KG1 (cell line): ENCODE data around the gene APOBEC3G.

Source experiments
- DNase-seq: peaks from one replicate; lab custom pipeline; 2025; lab: John Stamatoyannopoulos, UW

The APOBEC3G gene

DNA sequence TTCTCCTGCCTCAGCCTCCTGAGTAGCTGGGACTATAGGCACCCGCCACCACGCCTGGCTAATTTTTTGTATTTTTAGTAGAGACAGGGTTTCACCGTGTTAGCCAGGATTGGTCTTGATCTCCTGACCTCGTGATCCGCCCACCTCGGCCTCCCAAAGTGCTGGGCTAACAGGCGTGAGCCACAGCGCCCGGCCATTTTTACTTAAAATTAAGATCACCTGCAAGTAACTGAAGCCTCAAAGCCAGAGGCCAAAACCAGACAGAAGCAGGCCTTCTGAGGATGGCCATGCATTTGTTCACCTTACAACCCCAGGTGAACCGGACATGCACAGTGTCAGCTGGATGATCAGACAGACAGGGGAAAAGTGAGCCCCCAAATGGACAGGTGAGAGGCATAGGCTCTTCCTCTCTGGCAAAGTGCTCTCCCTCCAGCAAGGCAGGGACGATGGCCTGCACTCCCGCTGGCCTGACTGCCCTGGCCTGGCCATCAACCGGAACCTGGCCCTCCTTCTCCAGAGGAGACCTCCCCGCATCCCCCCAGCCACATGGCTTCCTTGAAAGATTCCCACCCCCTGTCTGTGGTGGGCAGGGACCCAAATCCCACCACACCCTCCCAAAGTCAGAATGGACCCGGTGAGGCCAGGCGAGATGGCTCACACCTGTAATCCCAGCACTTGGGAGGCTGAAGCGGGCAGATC is 45.8 kb downstream of the APOBEC3G start:
- DNase-seq: no peak

DNA sequence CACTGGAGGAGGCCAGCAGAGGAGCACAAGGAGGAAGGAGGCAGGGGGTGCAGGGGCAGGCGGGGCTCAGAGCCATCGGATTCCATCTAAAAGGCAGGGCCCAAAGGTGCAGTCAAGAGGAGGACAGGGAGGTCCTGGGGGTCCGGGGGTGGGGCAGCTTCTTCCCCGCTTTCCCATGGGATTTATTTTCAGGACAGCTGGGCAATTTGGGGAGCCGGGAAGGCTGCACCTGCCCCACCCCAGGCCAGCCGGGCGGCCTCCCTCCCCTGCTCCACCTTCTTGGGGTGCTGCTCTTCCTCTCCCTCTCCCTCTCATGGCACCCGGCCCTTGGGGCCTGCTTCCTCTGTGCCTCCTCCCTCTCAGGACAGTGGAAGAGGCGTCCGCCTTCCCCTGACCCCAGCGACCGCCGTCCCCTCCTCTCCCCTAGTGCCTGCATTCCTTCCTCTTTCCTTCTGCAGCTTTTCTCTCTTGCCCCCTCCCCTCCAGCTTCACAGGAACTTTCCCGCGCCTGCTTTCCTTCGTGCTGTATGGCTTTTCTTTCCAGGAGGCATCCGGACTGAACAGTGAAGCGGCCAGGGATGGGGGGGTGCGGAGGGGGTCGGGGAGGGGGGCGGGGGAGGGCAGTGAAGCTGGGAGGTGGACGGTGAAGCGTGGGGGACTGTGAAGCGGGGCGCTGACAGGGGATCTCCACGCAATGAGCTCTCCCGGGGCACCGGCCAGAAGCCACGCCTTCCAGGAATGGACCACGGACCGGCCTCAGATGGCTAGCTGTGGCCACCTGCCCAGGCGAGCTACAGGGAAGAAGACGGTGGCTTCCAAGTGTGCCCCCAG is 46.9 kb downstream of the APOBEC3G start:
- DNase-seq: no peak

DNA sequence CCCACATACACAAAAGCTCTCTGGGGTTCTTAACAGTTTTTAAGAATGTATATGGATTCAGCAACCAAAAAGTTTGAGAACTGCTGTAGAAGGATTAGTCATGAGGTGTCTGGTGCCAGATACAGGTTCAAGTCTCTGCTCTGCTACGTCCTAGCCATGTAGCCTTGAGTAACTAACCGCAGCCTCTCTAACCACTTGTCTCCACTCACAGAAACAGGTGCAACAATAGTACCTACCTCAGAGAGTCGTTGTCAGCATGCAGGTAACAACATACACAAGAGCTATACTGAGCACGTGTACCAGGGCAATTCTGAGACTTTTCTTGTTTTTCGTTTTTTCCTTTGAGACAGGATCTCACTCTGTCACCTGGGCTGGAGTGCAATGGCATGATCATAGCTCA is 48.5 kb downstream of the APOBEC3G start:
- DNase-seq: no peak

DNA sequence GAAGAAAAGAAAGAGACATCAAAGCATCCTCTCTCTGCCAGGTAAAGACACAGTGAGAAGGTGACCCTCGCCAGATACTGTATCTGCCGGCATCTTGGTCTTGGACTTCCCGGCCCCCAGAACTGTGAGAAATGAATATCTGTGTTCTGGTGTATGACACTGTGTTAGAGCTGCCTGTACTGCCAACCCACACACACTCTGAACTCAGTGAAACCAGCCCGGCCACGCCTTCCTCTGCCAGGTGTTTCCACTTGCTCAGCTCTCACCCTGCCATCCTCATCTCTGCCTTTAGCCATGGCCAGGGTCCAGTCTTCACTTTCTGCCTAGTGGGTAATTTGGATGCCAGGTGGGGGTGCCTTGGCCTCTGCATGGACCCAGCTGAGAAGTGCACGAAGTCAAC is 51.4 kb downstream of the APOBEC3G start:
- DNase-seq: no peak

DNA sequence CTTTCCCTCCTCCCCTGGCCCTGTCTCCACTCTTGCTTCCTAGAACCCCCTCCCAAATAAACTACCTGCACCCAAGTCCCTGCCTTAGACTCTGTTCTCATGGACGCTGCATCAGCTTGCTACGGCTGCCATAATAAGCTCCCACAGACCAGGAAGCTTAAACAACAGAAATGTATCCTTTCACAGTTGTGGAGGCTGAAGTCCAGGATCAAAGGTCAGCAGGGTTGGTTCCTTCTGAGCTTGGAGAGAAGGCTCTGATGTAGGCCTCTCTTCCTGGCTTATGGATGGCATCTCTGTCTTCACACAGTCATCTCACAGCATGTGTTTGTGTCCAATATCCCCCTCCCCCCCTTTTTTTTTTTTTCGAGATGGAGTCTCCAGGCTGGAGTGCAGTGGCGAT is 52.0 kb downstream of the APOBEC3G start:
- no peak for DNase-seq

DNA sequence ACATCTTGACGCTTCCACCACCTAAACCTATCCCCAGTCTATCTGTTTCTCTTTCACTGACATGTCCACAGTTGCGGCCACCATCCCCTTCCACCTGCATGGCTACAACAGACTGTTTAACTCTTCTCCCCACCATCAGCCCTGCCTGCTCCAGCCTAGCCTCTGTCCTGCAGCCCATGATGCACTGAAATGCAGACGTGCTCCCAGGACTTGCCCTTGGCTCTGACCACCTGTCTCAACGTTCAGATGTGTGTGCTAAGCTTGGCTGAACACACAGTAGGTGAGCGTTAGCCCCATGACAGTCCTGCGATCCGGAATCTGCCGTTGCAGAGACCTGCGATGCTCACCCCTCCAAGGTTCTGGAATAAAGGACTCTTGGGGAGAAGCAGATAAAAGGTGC is 52.7 kb downstream of the APOBEC3G start:
- DNase-seq: no peak

DNA sequence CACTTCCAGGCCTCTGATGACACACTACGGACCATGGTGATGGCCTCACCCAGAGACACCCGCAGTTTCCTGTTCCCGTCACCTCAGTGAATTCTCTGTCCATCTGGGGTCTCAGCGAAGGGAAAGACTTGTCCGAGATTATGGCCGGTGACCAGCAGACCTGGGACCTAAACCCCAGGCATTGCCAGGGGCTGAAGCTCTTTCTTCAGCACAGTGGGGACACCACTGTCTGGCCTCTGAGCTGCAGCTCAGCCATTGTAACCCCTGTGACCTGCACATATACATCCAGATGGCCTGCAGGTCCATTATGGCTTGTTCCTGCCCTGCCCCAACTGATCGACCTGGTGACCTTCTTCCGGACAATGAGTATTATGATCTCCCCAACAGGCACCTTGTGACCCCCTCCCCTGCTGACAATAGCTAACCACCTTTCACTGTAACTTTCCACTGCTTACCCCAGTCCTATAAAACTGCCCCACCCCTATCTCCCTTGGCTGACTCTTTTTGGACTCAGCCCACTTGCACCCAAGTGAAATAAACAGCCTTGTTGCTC is 53.2 kb downstream of the APOBEC3G start:
- DNase-seq: no peak

DNA sequence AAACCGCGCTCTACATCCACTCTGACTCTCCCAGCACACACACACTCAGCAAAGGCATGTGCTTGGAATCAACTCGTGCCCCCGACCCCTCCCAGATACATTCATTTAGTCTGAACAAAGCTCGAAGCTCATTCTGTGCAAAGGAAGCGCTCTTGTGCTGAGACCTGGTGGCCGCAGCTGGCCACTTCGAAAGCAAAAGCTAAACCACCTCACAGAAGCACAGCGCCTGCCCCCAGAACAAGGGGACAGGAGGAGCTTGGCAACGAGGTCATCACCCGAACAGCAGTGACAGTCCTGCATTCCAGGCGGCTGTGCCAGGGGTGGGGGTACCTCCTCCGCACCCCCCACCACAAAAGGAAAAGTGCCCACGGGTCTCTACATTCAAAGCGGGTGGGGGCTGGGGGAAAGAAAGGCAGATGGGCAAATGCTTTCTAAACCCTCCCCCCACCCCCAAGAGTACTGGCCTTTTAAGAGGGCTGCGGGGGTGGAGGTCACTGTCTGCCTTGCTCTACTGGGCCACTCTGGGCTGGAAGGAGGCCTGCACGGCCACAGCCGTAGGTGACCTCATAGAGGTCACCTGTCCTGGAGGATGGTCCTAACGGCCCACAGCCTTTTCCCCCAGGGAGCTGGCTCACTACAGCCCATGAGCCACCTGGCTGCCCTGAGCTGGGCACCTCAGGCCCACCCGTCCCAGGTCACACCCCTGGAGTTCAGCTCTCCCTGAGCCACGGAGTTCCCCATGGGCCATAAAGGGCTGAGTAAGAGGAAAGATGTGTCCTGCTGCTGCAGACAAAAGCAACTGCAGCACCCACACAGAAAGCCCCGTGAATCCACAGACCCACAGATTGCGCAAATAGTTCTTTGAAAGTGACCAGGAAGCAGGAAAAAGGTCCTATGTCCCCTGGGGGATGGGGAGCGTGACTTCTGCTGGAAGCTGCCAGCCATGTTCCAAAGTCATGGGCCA is 54.1 kb downstream of the APOBEC3G start:
- DNase-seq: no peak

DNA sequence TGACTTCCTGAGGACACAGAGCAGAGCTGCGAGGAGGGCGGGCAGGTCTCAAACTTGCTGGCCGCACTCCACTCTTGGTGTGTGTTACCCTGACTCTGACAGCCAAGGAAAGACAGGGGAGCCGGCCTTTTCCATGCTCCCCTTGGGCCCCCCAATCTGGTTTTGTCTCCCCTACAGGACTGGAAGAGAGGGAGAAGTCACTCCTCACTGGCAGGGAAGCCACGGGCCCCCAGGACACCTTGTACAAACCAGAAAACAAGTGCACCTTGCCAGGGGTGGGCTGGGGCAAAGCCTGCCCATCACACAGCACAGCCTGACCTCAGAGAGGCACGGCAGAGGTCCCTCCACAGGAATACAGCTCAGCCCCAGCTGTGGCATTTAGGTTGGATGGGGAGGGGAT is 55.2 kb downstream of the APOBEC3G start:
- DNase-seq: no peak

DNA sequence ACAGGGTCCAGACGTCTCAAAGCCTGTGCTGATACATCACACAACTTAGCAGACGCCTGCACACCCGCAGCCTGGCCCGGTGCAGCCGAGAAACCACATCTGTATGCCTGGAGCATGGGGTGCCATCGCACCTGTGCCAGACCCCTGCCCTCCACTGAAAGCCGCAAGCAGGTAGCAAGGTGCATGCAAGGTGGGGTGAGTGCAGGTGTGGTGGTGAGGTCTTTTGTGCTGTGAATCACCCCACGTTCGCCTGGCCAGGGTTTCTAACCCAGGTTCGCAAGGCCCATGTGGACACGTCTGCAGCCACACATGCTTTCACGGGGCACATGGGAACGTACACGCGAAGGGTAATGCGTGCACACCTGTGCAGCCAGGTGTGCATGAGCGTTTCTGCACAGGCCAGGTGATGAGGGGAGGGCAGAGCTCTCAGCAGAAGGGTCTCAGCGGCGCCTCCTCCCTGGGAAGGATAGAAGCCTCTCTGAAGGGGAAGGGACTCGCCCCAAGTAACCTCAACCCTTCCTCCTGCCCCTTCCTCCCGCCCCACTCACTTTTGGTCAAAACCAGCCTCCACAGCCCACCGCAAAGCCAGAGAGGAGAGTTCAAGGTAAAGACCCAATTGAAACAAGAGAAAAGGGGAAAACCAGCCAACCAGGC is 55.9 kb downstream of the APOBEC3G start:
- no peak for DNase-seq

DNA sequence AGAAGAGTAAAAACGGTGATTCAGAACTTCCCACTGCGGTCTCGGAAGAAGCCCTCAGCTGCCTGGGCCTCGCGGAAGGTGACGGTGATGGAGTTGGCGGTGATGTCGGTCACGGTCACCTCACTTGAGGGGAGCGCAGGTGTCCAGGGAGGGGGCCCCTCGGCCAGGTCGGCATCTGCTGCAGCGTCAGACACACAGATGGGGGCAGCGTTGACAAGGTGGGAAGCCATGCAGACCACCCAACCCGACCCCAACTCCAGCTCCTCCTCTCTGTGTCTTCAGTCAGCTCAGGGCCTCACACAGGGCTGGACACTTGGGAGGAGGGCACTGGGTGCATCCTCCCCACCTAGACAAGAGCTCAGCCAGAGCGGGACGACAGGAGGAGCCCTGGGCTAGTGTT is 56.8 kb downstream of the APOBEC3G start:
- DNase-seq: no peak

DNA sequence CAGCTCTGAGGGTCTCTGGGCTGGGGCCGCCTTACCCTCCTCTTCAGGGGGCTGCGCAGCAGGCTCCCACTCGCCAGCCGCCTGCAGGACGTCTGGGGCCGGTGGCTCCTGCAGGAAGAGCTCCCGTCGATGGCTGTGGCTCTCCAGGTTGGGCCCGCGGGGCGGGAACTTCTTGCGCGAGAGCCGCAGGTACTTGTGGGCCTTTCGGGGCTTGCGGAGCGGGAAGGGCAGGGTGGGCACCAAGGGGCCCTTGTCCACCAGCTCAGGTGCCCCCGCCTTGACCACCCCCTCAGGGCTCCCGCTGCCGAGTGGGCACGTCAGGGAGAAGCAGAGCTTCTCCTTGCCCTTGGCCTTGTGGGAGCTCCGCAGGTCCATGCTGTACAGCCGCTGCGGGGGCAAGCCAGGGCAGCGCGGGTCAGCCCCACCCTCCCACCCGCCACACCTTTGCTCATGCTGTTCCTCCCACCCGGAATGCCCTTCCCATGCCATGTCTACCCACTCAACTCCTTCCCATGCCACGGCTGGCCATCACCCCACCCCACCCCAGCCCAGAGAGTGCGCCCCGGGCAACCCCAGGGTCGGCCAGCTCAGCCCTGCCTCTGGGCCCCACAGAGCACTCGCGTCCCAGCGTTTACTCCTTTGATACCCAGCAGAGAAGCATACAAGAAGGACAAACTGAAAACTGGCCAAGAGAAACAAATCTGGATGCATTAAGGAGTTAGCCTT is 57.5 kb downstream of the APOBEC3G start:
- no peak for DNase-seq

DNA sequence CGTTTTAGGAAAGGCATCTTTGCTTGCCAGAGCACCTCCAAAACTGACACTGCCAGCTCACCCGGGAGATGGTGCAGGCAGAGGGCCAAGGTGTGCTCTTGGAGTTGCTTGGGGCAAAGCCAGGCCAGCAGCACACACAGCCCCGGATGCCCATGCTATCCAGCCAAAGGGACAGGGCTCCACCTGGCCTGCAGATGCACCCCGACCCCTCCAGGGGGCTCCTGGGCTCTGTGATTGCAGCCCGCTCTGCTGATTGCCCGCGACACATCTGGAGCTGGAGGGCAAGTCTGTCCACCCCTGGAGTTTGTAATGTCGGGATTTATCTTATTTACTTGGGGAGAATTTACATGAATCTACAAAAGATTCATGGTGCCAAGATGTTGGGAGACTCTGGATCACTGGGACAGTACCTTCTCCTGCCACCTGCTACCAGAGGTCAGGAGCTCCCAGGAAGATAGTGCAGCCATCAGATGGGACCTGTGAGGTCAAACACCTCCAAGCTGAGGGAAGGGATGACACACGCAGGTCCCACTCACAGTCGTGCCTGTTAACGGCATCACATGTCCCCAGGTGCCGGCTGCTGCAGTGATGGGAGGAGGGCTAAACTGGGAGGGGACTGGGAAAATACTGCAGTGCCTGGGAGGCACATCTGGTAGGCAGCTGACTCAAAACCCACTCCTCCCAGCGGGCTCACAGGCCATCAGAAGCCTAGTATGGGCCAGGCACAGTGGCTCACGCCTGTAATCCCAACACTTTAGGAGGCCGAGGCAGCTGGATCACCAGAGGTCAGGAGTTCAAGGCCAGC is 58.2 kb downstream of the APOBEC3G start:
- no peak for DNase-seq

DNA sequence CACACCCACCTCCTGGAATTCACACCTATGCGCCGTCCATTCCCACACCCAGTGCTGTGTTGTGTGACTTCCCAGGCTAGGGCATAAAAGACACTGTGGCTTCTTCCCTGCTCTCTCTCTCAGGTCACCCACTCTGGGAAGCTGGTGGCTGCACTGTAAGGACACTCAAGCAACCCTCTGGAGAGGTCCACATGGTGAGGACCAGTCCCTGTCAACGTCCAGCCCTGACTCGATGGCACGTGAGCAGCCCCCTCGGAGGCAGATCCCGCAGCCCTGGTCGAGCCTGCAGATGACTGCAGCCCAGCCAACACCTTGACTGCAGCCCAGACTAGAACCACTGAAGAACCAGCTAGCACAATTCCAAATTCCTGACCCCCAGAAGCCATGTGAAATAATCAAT is 59.2 kb downstream of the APOBEC3G start:
- DNase-seq: no peak
